NCI-H748 (cell line): ENCODE results near the gene NTS.
A peak's percentile ranks its signal among the peaks of the same experiment; 100 is the strongest.

ENCODE experiments used
- DNase-seq: peaks from one replicate; lab custom pipeline; 2025; ENCODE audit not compliant: unreplicated experiment; lab: John Stamatoyannopoulos, UW

NTS gene

GRCh38 chr12:85920324-85920947 lies 46.3 kb downstream of the NTS start:
- peak; percentile 62 for DNase-seq

DNA sequence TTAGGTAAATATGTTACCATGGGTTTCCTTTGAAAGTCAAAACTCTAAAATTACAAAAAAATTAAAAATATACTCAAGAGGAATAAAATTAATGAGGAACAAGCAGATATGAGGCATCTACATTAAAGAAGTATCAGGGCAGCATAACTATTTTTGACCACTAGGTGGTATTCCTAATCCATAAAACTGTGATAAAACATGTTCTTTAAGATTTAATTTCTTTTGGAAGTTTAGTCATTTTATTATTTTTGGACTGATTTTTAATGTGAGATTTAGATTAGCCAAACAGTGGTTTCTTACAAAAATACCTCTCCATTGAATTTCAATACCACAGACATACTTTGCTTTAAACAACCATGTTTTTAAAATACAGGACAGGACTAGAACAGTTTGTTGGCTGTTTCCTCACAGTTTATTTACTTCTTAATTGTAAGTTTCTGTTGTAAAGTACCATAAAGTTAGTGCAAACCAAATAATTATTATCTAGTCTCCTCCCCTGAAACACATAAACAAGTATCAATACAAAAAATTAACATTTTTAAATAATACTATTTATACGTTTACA lies 49.8 kb downstream of the NTS start:
- peak; percentile 25 for DNase-seq

DNA sequence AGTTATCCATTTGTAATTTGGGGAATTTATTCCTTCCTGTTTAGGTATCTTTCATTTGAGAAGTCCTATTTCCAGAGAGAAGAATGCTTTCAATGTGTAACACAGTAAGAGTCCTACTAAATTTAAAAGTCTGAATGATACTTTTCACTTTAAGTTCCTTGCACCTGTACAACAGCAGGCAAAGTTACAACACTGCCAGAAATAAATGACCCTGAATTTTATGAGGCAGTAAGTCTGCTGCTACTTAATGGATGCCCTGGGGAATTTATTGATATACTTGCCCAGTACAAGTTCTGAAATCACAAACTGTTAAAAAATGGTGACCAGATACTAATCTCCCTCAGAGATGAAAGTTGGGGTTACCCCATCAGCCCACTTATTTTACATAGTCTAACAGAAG lies 53.1 kb downstream of the NTS start:
- no peak for DNase-seq
